HEK293 (cell line): Measurements from ENCODE around the gene MRGPRE.
A peak's percentile ranks its signal among the peaks of the same experiment; 100 is the strongest.

Experiments used
- CTCF ChIA-PET: fragments of 350-600 bp; formaldehyde crosslinking; extraction: SDS; loops from one replicate; lab custom pipeline; 2021; ENCODE audit warnings: antibody characterized with exemption; lab: Yijun Ruan, JAX
- POLR2A ChIA-PET: fragments of 300-600 bp; formaldehyde crosslinking; extraction: SDS; loops from one replicate; lab custom pipeline; 2020; ENCODE audit warnings: antibody characterized with exemption, inconsistent platforms; lab: Yijun Ruan, JAX
- H3K27ac ChIP-seq: fragments of 200-500 bp; sonication (Bioruptor generic); 2 replicates; pipeline ENCODE4 v1.5.1; 2014; ENCODE audit warnings: low read depth, low read length, control low read depth, inconsistent platforms; ENCODE audit errors: extremely low read depth
- H3K36me3 ChIP-seq, 2 experiments: fragments of 200-500 bp in 1 of 2; sonication (Bioruptor generic) in 1 of 2; 1 replicate in 1 of 2; 2 replicates in 1 of 2; pipeline ENCODE4 v1.5.1; 2014 to 2017; ENCODE audit warnings: inconsistent platforms in 2 of 2, low read length in 2 of 2; ENCODE audit not compliant: control insufficient read depth in 2 of 2, insufficient read depth in 1 of 2
- H3K4me1 ChIP-seq: fragments of 200-500 bp; sonication (Bioruptor generic); 2 replicates; pipeline ENCODE4 v1.5.1; 2014; ENCODE audit warnings: mild to moderate bottlenecking, low read length, inconsistent platforms; ENCODE audit not compliant: control insufficient read depth, insufficient read depth
- H3K4me3 ChIP-seq: 2 replicates; pipeline ENCODE4 v1.5.1; 2011; ENCODE audit warnings: low read depth, mild to moderate bottlenecking, control low read depth, low read length, moderate library complexity
- H3K9me3 ChIP-seq: fragments of 200-500 bp; sonication (Bioruptor generic); 2 replicates; pipeline ENCODE4 v1.5.1; 2014; ENCODE audit warnings: low read depth, low read length, inconsistent platforms; ENCODE audit not compliant: control insufficient read depth, insufficient read depth
- GLI2 ChIP-seq: fragments of 450-650 bp; formaldehyde crosslinking; IDR thresholded peaks from 2 replicates; pipeline ENCODE4; 2017; ENCODE audit warnings: missing biosample characterization, missing genetic modification characterization, low read depth, borderline replicate concordance
- GLIS1 ChIP-seq: fragments of 450-650 bp; formaldehyde crosslinking; IDR thresholded peaks from 2 replicates; pipeline ENCODE4 v1.5.1; 2016; ENCODE audit warnings: missing biosample characterization, missing genetic modification characterization
- KLF7 ChIP-seq: fragments of 450-650 bp; formaldehyde crosslinking; IDR thresholded peaks from 2 replicates; pipeline ENCODE4 v1.5.1; 2016; ENCODE audit warnings: missing biosample characterization, missing genetic modification characterization, borderline replicate concordance
- PRDM1 ChIP-seq: fragments of 450-650 bp; formaldehyde crosslinking; IDR thresholded peaks from 2 replicates; pipeline ENCODE4; 2016; ENCODE audit warnings: missing biosample characterization, missing genetic modification characterization
- PRDM2 ChIP-seq: fragments of 450-650 bp; formaldehyde crosslinking; IDR thresholded peaks from 2 replicates; pipeline ENCODE4 v1.5.1; 2016; ENCODE audit warnings: missing biosample characterization, missing genetic modification characterization, borderline replicate concordance
- ZBTB10 ChIP-seq: fragments of 450-650 bp; formaldehyde crosslinking; IDR thresholded peaks from 2 replicates; pipeline ENCODE4 v1.5.1; 2016; ENCODE audit warnings: missing biosample characterization, missing genetic modification characterization
- ZBTB17 ChIP-seq: fragments of 450-650 bp; formaldehyde crosslinking; IDR thresholded peaks from 2 replicates; pipeline ENCODE4 v1.5.1; 2016; ENCODE audit warnings: missing biosample characterization, missing genetic modification characterization
- ZFP37 ChIP-seq: fragments of 450-650 bp; formaldehyde crosslinking; IDR thresholded peaks from 2 replicates; pipeline ENCODE4 v1.5.1; 2016; ENCODE audit warnings: missing biosample characterization, missing genetic modification characterization
- ZNF16 ChIP-seq: fragments of 450-650 bp; formaldehyde crosslinking; IDR thresholded peaks from 2 replicates; pipeline ENCODE4 v1.5.1; 2016; ENCODE audit warnings: low read depth, missing biosample characterization, missing genetic modification characterization
- ZNF239 ChIP-seq: fragments of 450-650 bp; formaldehyde crosslinking; IDR thresholded peaks from 2 replicates; pipeline ENCODE4 v1.5.1; 2016; ENCODE audit warnings: missing biosample characterization, missing genetic modification characterization
- ZNF26 ChIP-seq: fragments of 450-650 bp; formaldehyde crosslinking; IDR thresholded peaks from 2 replicates; pipeline ENCODE4 v1.5.1; 2016; ENCODE audit warnings: missing biosample characterization, missing genetic modification characterization
- ZNF449 ChIP-seq: fragments of 450-650 bp; formaldehyde crosslinking; IDR thresholded peaks from 2 replicates; pipeline ENCODE4 v1.5.1; 2017; ENCODE audit warnings: missing biosample characterization, mild to moderate bottlenecking, missing genetic modification characterization, moderate library complexity
- ZNF48 ChIP-seq: fragments of 450-650 bp; formaldehyde crosslinking; IDR thresholded peaks from 2 replicates; pipeline ENCODE4 v1.5.1; 2016; ENCODE audit warnings: missing biosample characterization, missing genetic modification characterization
- ZNF610 ChIP-seq: fragments of 450-650 bp; formaldehyde crosslinking; IDR thresholded peaks from 2 replicates; pipeline ENCODE4 v1.5.1; 2016; ENCODE audit warnings: missing biosample characterization, missing genetic modification characterization, borderline replicate concordance
- ZNF658 ChIP-seq: fragments of 450-650 bp; formaldehyde crosslinking; IDR thresholded peaks from 2 replicates; pipeline ENCODE4; 2016; ENCODE audit warnings: missing biosample characterization, missing genetic modification characterization
- ZNF701 ChIP-seq: fragments of 450-650 bp; formaldehyde crosslinking; IDR thresholded peaks from 2 replicates; pipeline ENCODE4 v1.5.1; 2016; ENCODE audit warnings: missing biosample characterization, missing genetic modification characterization
- ZNF785 ChIP-seq: fragments of 450-650 bp; formaldehyde crosslinking; IDR thresholded peaks from 2 replicates; pipeline ENCODE4 v1.5.1; 2016; ENCODE audit warnings: missing biosample characterization, missing genetic modification characterization

MRGPRE gene

GRCh38 chr11:3200388-3201111 is 31.7 kb downstream of the MRGPRE start:
- H3K9me3 ChIP-seq = no peaks in the 10 kb centered on the region
- no peak overlapping the region for H3K27ac ChIP-seq
- TF ChIP-seq GLI2 = no peak
- no peaks in the 10 kb centered on the region for H3K4me1 ChIP-seq
- ChIA-PET POLR2A (no interaction called here), CTCF (no interaction called here)
- H3K36me3 ChIP-seq = no peaks in the 10 kb centered on the region
- H3K4me3 ChIP-seq = no peak overlapping the region

- ChIA-PET CTCF (no interaction called here), POLR2A (no interaction called here)
- TF ChIP-seq GLIS1 = no peak
- no peak for TF ChIP-seq PRDM1 (tag by site-specific recombination)
- TF ChIP-seq ZBTB17 (tag by site-specific recombination) = 0 out of 2 replicates have a peak, but pooled peaks have one; percentile 15
- Histone ChIP-seq H3K27ac (no peak overlapping the region), H3K4me3 (no peak overlapping the region), H3K9me3 (no peaks in the 10 kb centered on the region), H3K4me1 (no peaks in the 10 kb centered on the region), H3K36me3 (no peaks in the 10 kb centered on the region)
These were observed 32.5 kb downstream of the MRGPRE start for GRCh38 chr11:3199537-3200295.

GRCh38 chr11:3198815-3199214 is 33.4 kb downstream of the MRGPRE start:
- no peak overlapping the region for H3K4me3 ChIP-seq
- CTCF ChIA-PET = interaction anchor here (1.2 kb wide), 1 partner anchor 9 kb away, joined by 3 read pairs; no protein-coding TSS in a partner anchor
- H3K27ac ChIP-seq = no peak overlapping the region
- no peaks in the 10 kb centered on the region for H3K4me1 ChIP-seq
- TF ChIP-seq ZNF449 (no peak), ZNF239 (tag by site-specific recombination) (no peak), ZNF785 (tag by site-specific recombination) (no peak), ZBTB10 (tag by site-specific recombination) (no peak), ZFP37 (tag by site-specific recombination) (no peak), ZNF610 (tag by site-specific recombination) (no peak), KLF7 (no peak), ZNF16 (tag by site-specific recombination) (no peak), ZNF701 (no peak), ZNF26 (tag by site-specific recombination) (no peak), PRDM2 (tag by site-specific recombination) (no peak), ZNF658 (tag by site-specific recombination) (no peak), ZNF48 (tag by site-specific recombination) (no peak)
- H3K9me3 ChIP-seq = no peaks in the 10 kb centered on the region
- no peaks in the 10 kb centered on the region for H3K36me3 ChIP-seq
- POLR2A ChIA-PET = no interaction called here
